Liver (tissue), 9 donors: Measurements from ENCODE around the gene BRME1. TPM values are rescaled to one million over a fixed set of nuclear protein-coding genes. Genes with fewer than 3 reads are reported as not detected.

Experiments used
- DNase-seq: peaks from one replicate; pipeline ENCODE4 v3.0.0-alpha.2; 2017; ENCODE audit warnings: low spot score
- H3K27ac ChIP-seq, 2 donors: one replicate each; pipeline ENCODE4 v1.7.0; 2013; ENCODE audit warnings: inconsistent platforms in 2 of 2, low read length in 2 of 2, control low read depth in 1 of 2, low read depth in 1 of 2, mild to moderate bottlenecking in 1 of 2
- H3K27me3 ChIP-seq, 4 donors: one replicate each; pipeline versions ENCODE4 v1.6.1 to v1.7.0; 2013; ENCODE audit warnings: low read length in 3 of 4, inconsistent platforms in 1 of 4, mild to moderate bottlenecking in 1 of 4, moderate library complexity in 1 of 4; ENCODE audit not compliant: control insufficient read depth in 4 of 4, insufficient read depth in 4 of 4
- H3K36me3 ChIP-seq, 4 donors: one replicate each; pipeline versions ENCODE4 v1.6.1 to v1.7.0; 2013; ENCODE audit warnings: low read length in 3 of 4, mild to moderate bottlenecking in 3 of 4, low read depth in 1 of 4, moderate library complexity in 1 of 4; ENCODE audit not compliant: control insufficient read depth in 4 of 4, insufficient read depth in 3 of 4
- H3K4me1 ChIP-seq, 4 donors: one replicate each; pipeline versions ENCODE4 v1.6.1 to v1.7.0; 2013; ENCODE audit warnings: low read length in 3 of 4, mild to moderate bottlenecking in 3 of 4, moderate library complexity in 1 of 4; ENCODE audit not compliant: control insufficient read depth in 4 of 4, insufficient read depth in 4 of 4
- H3K4me3 ChIP-seq, 3 donors: one replicate each; pipeline versions ENCODE4 v1.6.1 to v1.7.0; 2013; ENCODE audit warnings: low read length in 3 of 3, control low read depth in 1 of 3, low read depth in 1 of 3, mild to moderate bottlenecking in 1 of 3
- H3K9ac ChIP-seq, 2 donors: one replicate each; pipeline ENCODE4 v1.7.0; 2013; ENCODE audit warnings: low read length in 2 of 2, mild to moderate bottlenecking in 2 of 2, moderate library complexity in 2 of 2, control low read depth in 1 of 2, low read depth in 1 of 2
- H3K9me3 ChIP-seq, 4 donors: one replicate each; pipeline versions ENCODE4 v1.6.1 to v1.7.0; 2013; ENCODE audit warnings: low read length in 3 of 4; ENCODE audit not compliant: control insufficient read depth in 4 of 4
- EGR1 ChIP-seq, 2 donors: IDR thresholded peaks; 2 replicates each; pipeline ENCODE4 v1.6.1; 2016 to 2018; ENCODE audit warnings: antibody characterized with exemption in 2 of 2, low read depth in 2 of 2
- FOXA1 ChIP-seq: IDR thresholded peaks from 2 replicates; pipeline ENCODE4 v1.6.1; 2016; ENCODE audit warnings: antibody characterized with exemption
- FOXA2 ChIP-seq: IDR thresholded peaks from 2 replicates; pipeline ENCODE4 v1.6.1; 2016; ENCODE audit warnings: antibody characterized with exemption
- GABPA ChIP-seq, 2 donors: IDR thresholded peaks in 1 of 2; conservative IDR thresholded peaks in 1 of 2; 2 replicates each; pipeline ENCODE4 v1.6.1; 2016; ENCODE audit warnings: antibody characterized with exemption in 2 of 2, mild to moderate bottlenecking in 1 of 2, moderate library complexity in 1 of 2
- HNF4A ChIP-seq, 2 donors: conservative IDR thresholded peaks; 2 replicates each; pipeline ENCODE4 v1.6.1; 2016; ENCODE audit warnings: antibody characterized with exemption in 2 of 2, mild to moderate bottlenecking in 2 of 2
- HNF4G ChIP-seq: IDR thresholded peaks from 2 replicates; pipeline ENCODE4 v1.6.1; 2016; ENCODE audit warnings: antibody characterized with exemption
- JUND ChIP-seq, 2 donors: IDR thresholded peaks; 2 replicates each; pipeline ENCODE4 v1.6.1; 2016; ENCODE audit warnings: antibody characterized with exemption in 2 of 2
- NR2F2 ChIP-seq: IDR thresholded peaks from 2 replicates; pipeline ENCODE4 v1.6.1; 2016; ENCODE audit warnings: antibody characterized with exemption
- RAD21 ChIP-seq, 2 donors: IDR thresholded peaks; 2 replicates each; pipeline ENCODE4 v1.6.1; 2016; ENCODE audit warnings: antibody characterized with exemption in 2 of 2, mild to moderate bottlenecking in 2 of 2
- RXRA ChIP-seq, 2 donors: IDR thresholded peaks; 2 replicates each; pipeline ENCODE4 v1.6.1; 2017 to 2018; ENCODE audit warnings: antibody characterized with exemption in 2 of 2, mild to moderate bottlenecking in 1 of 2
- SP1 ChIP-seq: IDR thresholded peaks from 2 replicates; pipeline ENCODE4 v1.6.1; 2018; ENCODE audit warnings: antibody characterized with exemption, mild to moderate bottlenecking
- TAF1 ChIP-seq: conservative IDR thresholded peaks from 2 replicates; pipeline ENCODE4 v1.6.1; 2016; ENCODE audit warnings: antibody characterized with exemption, mild to moderate bottlenecking
- YY1 ChIP-seq: IDR thresholded peaks from 2 replicates; pipeline ENCODE4 v1.6.1; 2016; ENCODE audit warnings: antibody characterized with exemption, mild to moderate bottlenecking
- WGBS: extraction: QIAGEN DNeasy Blood & Tissue Kit; methylation state at CpG from one replicate; pipeline ENCODE4 v1.1.7; 2013; 5-methylcytosine and 5-hydroxymethylcytosine counted together
- polyA plus RNA-seq, 2 donors: library from polyadenylated mRNA; stranded (reverse) in 1 of 2; unstranded in 1 of 2; fragments of 200-250 nt in 1 of 2; fragments of >200 nt in 1 of 2; fragmentation: Nextera tagmentation in 1 of 2; extraction: Ambion mirVana in 1 of 2; gene quantifications; one replicate each; pipeline versions ENCODE4 v1.2.1 to v1.2.3, GENCODE V29; 2013 to 2015
- total RNA-seq, 2 donors: library from RNA; depleted of rRNA; stranded (reverse); fragments of >200 nt; gene quantifications; one replicate each; pipeline ENCODE4 v1.2.3, GENCODE V29; 2014
- TF ChIP-seq, protein P1 (sequence below): IDR thresholded peaks from 2 replicates; pipeline ENCODE4 v1.6.1; 2016; ENCODE audit warnings: antibody characterized with exemption
- TF ChIP-seq, protein P2 (sequence below): IDR thresholded peaks from 2 replicates; pipeline ENCODE4 v1.6.1; 2016; ENCODE audit warnings: antibody characterized with exemption
- TF ChIP-seq, protein P3 (sequence below): IDR thresholded peaks from 2 replicates; pipeline ENCODE4 v1.6.1; 2016; ENCODE audit warnings: antibody characterized with exemption, mild to moderate bottlenecking
- TF ChIP-seq, protein P4 (sequence below): IDR thresholded peaks from 2 replicates; pipeline ENCODE4 v1.6.1; 2016; ENCODE audit warnings: antibody characterized with exemption
- TF ChIP-seq, protein P5 (sequence below): fragments of 150-350 bp; IDR thresholded peaks from 2 replicates; pipeline ENCODE4 v1.5.1; 2017; ENCODE audit warnings: improper control_type of control experiment, low read depth, low read length; ENCODE audit not compliant: missing input control
- donor health status: healthy.
- donor health status: healthy.
- donor health status: healthy.
- donor health status: healthy.
- donor health status: healthy.

BRME1 gene
- total and polyA plus RNA-seq, 4 donors = 0.42 to 5.3 (median 0.48) TPM

DNA sequence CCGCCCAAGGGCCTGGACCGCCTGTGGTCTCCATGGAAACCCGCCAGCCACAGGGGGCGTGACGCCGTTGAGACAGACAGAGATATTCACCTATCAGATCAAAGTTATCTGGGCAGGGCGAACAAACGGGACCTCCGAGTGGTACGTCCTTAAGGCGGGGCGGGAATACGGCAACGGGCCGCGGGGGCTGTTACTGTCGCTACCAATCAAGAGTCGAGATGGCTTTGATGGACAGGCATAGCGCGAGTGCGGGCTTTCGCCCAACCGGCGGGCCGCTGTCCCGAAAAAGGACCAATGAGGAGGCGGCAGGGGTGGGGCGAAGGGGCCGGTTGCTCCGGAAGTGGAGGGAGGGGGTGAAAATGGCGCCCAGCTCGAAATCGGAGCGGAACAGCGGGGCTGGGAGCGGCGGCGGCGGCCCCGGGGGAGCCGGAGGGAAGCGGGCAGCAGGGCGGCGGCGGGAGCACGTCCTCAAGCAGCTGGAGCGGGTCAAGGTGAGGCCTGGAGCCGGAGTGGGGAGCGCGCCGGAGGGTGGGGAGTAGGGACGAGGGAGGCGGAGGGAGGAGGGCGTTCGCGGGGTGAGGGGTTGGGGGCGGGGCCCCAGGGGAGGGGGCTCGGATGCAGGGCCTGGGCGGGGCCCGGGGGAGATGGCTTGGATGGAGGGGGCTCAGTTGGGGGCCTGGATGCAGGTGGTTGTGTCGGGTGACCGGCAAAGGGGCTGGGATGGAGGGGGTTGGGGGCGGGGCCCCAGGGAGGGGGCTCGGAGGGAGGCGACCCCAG, 46.4 kb upstream of the BRME1 start, which contains the start of gene DCAF15 (continued):
- TF ChIP-seq, protein P1, sequence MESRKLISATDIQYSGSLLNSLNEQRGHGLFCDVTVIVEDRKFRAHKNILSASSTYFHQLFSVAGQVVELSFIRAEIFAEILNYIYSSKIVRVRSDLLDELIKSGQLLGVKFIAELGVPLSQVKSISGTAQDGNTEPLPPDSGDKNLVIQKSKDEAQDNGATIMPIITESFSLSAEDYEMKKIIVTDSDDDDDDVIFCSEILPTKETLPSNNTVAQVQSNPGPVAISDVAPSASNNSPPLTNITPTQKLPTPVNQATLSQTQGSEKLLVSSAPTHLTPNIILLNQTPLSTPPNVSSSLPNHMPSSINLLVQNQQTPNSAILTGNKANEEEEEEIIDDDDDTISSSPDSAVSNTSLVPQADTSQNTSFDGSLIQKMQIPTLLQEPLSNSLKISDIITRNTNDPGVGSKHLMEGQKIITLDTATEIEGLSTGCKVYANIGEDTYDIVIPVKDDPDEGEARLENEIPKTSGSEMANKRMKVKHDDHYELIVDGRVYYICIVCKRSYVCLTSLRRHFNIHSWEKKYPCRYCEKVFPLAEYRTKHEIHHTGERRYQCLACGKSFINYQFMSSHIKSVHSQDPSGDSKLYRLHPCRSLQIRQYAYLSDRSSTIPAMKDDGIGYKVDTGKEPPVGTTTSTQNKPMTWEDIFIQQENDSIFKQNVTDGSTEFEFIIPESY = no peak
- TF ChIP-seq, protein P2, sequence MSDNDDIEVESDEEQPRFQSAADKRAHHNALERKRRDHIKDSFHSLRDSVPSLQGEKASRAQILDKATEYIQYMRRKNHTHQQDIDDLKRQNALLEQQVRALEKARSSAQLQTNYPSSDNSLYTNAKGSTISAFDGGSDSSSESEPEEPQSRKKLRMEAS = no peak
- TF ChIP-seq FOXA1 = no peak

DNA sequence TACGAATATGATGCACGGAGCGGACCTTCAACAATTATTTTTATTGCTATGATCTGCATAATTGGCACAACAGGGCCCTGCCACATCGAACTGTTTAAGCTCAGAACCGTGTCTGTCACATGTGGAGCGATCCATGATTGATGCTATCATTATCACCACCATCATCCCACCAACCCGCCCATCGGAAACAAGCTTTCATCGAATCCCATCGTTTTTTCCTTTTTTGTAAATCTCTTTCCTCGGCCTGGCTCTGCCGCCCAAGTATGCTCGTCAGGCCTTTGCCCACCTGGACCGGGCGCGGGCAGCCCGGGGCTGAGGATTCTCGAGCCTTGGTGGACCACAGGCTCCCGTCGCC, 45.9 kb upstream of the BRME1 start:
- H3K4me1 ChIP-seq = peaks cover 2 to 17% (median 14%) of the 10 kb centered on the region in 4 donors
- H3K27ac ChIP-seq = no peak overlapping the region
- no peaks in the 10 kb centered on the region for H3K27me3 ChIP-seq
- H3K9ac ChIP-seq = no peak overlapping the region
- DNase-seq = no peak
- TF ChIP-seq, protein P2 = no peak
- TF ChIP-seq NR2F2 (no peak), JUND (IDR thresholded peaks at IDR 0.05) (no peak), EGR1 (IDR thresholded peaks at IDR 0.05; ENCODE audit: low read depth in 2 of 2) (no peak), RXRA (IDR thresholded peaks at IDR 0.05) (no peak), YY1 (no peak)
- 13% methylated on average over 20 of the region's 20 CpGs for WGBS
- H3K36me3 ChIP-seq = peaks cover 5 to 17% (median 10%) of the 10 kb centered on the region in 4 donors
- H3K4me3 ChIP-seq = peak overlapping the region in 2 of 3 donors; percentile 10 to 51
- H3K9me3 ChIP-seq = no peaks in the 10 kb centered on the region

DNA sequence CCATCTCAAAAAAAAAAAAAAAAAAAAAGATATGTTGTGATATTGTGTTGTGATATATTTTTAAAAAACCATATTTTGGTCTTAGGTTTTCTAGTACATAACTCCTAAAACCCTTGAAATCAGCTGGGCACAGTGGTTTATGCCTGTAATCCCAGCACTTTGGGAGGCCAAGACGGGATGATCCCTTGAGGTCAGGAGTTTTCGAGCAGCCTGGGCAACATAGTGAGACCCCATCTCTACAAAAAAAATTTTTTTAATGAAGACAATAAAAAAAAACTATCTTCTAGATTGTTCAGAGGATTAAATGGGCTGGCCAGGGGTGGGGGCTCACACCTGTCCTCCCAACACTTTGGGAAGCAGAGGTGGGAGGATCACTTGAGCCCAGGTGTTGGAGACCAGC, 45.1 kb upstream of the BRME1 start:
- peaks cover 2 to 17% (median 14%) of the 10 kb centered on the region in 4 donors for H3K4me1 ChIP-seq
- no peak overlapping the region for H3K27ac ChIP-seq
- 86% methylated on average over 2 of the region's 2 CpGs for WGBS
- H3K4me3 ChIP-seq = no peak overlapping the region
- H3K9me3 ChIP-seq = no peaks in the 10 kb centered on the region
- TF ChIP-seq HNF4A (conservative IDR thresholded peaks at IDR 0.05) (no peak), TAF1 (no peak), GABPA (IDR thresholded peaks at IDR 0.05 in 1 of 2, conservative IDR thresholded peaks at IDR 0.05 in 1 of 2) (no peak), EGR1 (IDR thresholded peaks at IDR 0.05; ENCODE audit: low read depth in 2 of 2) (no peak), SP1 (no peak), YY1 (no peak), HNF4G (no peak), RXRA (IDR thresholded peaks at IDR 0.05) (no peak), FOXA2 (no peak), RAD21 (IDR thresholded peaks at IDR 0.05) (no peak), FOXA1 (no peak), JUND (IDR thresholded peaks at IDR 0.05) (no peak)
- TF ChIP-seq, protein P3, sequence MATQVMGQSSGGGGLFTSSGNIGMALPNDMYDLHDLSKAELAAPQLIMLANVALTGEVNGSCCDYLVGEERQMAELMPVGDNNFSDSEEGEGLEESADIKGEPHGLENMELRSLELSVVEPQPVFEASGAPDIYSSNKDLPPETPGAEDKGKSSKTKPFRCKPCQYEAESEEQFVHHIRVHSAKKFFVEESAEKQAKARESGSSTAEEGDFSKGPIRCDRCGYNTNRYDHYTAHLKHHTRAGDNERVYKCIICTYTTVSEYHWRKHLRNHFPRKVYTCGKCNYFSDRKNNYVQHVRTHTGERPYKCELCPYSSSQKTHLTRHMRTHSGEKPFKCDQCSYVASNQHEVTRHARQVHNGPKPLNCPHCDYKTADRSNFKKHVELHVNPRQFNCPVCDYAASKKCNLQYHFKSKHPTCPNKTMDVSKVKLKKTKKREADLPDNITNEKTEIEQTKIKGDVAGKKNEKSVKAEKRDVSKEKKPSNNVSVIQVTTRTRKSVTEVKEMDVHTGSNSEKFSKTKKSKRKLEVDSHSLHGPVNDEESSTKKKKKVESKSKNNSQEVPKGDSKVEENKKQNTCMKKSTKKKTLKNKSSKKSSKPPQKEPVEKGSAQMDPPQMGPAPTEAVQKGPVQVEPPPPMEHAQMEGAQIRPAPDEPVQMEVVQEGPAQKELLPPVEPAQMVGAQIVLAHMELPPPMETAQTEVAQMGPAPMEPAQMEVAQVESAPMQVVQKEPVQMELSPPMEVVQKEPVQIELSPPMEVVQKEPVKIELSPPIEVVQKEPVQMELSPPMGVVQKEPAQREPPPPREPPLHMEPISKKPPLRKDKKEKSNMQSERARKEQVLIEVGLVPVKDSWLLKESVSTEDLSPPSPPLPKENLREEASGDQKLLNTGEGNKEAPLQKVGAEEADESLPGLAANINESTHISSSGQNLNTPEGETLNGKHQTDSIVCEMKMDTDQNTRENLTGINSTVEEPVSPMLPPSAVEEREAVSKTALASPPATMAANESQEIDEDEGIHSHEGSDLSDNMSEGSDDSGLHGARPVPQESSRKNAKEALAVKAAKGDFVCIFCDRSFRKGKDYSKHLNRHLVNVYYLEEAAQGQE = no peak
- TF ChIP-seq, protein P4, sequence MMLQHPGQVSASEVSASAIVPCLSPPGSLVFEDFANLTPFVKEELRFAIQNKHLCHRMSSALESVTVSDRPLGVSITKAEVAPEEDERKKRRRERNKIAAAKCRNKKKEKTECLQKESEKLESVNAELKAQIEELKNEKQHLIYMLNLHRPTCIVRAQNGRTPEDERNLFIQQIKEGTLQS = no peak
- TF ChIP-seq, protein P1 = no peak
- TF ChIP-seq, protein P2 = no peak
- TF ChIP-seq, protein P5, sequence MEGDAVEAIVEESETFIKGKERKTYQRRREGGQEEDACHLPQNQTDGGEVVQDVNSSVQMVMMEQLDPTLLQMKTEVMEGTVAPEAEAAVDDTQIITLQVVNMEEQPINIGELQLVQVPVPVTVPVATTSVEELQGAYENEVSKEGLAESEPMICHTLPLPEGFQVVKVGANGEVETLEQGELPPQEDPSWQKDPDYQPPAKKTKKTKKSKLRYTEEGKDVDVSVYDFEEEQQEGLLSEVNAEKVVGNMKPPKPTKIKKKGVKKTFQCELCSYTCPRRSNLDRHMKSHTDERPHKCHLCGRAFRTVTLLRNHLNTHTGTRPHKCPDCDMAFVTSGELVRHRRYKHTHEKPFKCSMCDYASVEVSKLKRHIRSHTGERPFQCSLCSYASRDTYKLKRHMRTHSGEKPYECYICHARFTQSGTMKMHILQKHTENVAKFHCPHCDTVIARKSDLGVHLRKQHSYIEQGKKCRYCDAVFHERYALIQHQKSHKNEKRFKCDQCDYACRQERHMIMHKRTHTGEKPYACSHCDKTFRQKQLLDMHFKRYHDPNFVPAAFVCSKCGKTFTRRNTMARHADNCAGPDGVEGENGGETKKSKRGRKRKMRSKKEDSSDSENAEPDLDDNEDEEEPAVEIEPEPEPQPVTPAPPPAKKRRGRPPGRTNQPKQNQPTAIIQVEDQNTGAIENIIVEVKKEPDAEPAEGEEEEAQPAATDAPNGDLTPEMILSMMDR = no peak
- no peak for DNase-seq
- H3K27me3 ChIP-seq = no peaks in the 10 kb centered on the region
- H3K9ac ChIP-seq = no peak overlapping the region
- H3K36me3 ChIP-seq = peaks cover 0 to 9% (median 5%) of the 10 kb centered on the region in 4 donors
